ENCODE data around the gene UCHL1. TPM values are rescaled to one million over a fixed set of nuclear protein-coding genes. Genes with fewer than 3 reads are reported as not detected.
A peak's percentile ranks its signal among the peaks of the same experiment; 100 is the strongest.

Gene UCHL1
- 1,012 TPM for total RNA-seq (ENCODE audit: unreplicated experiment)
- long read RNA-seq, transcript UCHL1-209 (8 exons, 1,119 nt), result major isoform, 1,005 of 1,174 reads
- long read RNA-seq, transcript UCHL1-202 (8 exons, 1,578 nt), result minor isoform, 110 of 1,174 reads
- long read RNA-seq, partial matches to known transcripts, result 23 of 1,174 reads
- long read RNA-seq, other reads (novel, unspliced or antisense), result 35 of 1,174 reads

GRCh38 chr4:41256740-41257256, at the start of gene UCHL1:
Gene UCHL1, plus strand, starts transcription at chr4:41256928. Its CDS starts 49 bp downstream, at chr4:41256977.
- peaks cover 6% of the 10 kb centered on the region for H3K27me3 Mint-ChIP-seq (ENCODE audit: unreplicated experiment)
- peaks cover 13% of the 10 kb centered on the region for H3K9me3 Mint-ChIP-seq (ENCODE audit: unreplicated experiment)
- no peak for TF ChIP-seq CTCF (IDR thresholded peaks at IDR 0.05; ENCODE audit: partially characterized antibody, unreplicated experiment)
- peaks cover 27% of the 10 kb centered on the region for H3K4me1 Mint-ChIP-seq (ENCODE audit: low read depth, unreplicated experiment)
- H3K27ac Mint-ChIP-seq (ENCODE audit: unreplicated experiment), result peak within 1 kb of the TSS; percentile 91
- peaks cover 12% of the 10 kb centered on the region for H3K36me3 Mint-ChIP-seq (ENCODE audit: unreplicated experiment)
- peak; percentile 97 for DNase-seq
- H3K4me3 Mint-ChIP-seq (ENCODE audit: unreplicated experiment), result peak within 1 kb of the TSS; percentile 98

- H3K27ac Mint-ChIP-seq (ENCODE audit: unreplicated experiment), result no peak overlapping the region
- no peak overlapping the region for H3K4me3 Mint-ChIP-seq (ENCODE audit: unreplicated experiment)
- no peaks in the 10 kb centered on the region for H3K9me3 Mint-ChIP-seq (ENCODE audit: unreplicated experiment)
- no peak for DNase-seq
- no peak for TF ChIP-seq CTCF (IDR thresholded peaks at IDR 0.05; ENCODE audit: partially characterized antibody, unreplicated experiment)
- H3K27me3 Mint-ChIP-seq (ENCODE audit: unreplicated experiment), result no peaks in the 10 kb centered on the region
- H3K36me3 Mint-ChIP-seq (ENCODE audit: unreplicated experiment), result no peaks in the 10 kb centered on the region
- peaks cover 1% of the 10 kb centered on the region for H3K4me1 Mint-ChIP-seq (ENCODE audit: low read depth, unreplicated experiment)
Observed at GRCh38 chr4:41207291-41207831, 49.4 kb upstream of the UCHL1 start.

GRCh38 chr4:41209187-41209586, 47.5 kb upstream of the UCHL1 start:
- Mint-ChIP-seq H3K4me1 (ENCODE audit: low read depth, unreplicated experiment) (peaks cover 10% of the 10 kb centered on the region), H3K9me3 (ENCODE audit: unreplicated experiment) (no peaks in the 10 kb centered on the region), H3K4me3 (ENCODE audit: unreplicated experiment) (no peak overlapping the region), H3K36me3 (ENCODE audit: unreplicated experiment) (no peaks in the 10 kb centered on the region), H3K27me3 (ENCODE audit: unreplicated experiment) (peaks cover 5% of the 10 kb centered on the region), H3K27ac (ENCODE audit: unreplicated experiment) (no peak overlapping the region)
- no peak for TF ChIP-seq CTCF (IDR thresholded peaks at IDR 0.05; ENCODE audit: partially characterized antibody, unreplicated experiment)
- DNase-seq, result no peak

GRCh38 chr4:41209901-41210300, 46.8 kb upstream of the UCHL1 start:
- no peaks in the 10 kb centered on the region for H3K36me3 Mint-ChIP-seq (ENCODE audit: unreplicated experiment)
- H3K4me1 Mint-ChIP-seq (ENCODE audit: low read depth, unreplicated experiment), result peaks cover 10% of the 10 kb centered on the region
- no peak overlapping the region for H3K4me3 Mint-ChIP-seq (ENCODE audit: unreplicated experiment)
- H3K9me3 Mint-ChIP-seq (ENCODE audit: unreplicated experiment), result no peaks in the 10 kb centered on the region
- peaks cover 5% of the 10 kb centered on the region for H3K27me3 Mint-ChIP-seq (ENCODE audit: unreplicated experiment)
- no peak overlapping the region for H3K27ac Mint-ChIP-seq (ENCODE audit: unreplicated experiment)
- TF ChIP-seq CTCF (IDR thresholded peaks at IDR 0.05; ENCODE audit: partially characterized antibody, unreplicated experiment), result no peak
- no peak for DNase-seq

- DNase-seq, result no peak
- no peak for TF ChIP-seq CTCF (IDR thresholded peaks at IDR 0.05; ENCODE audit: partially characterized antibody, unreplicated experiment)
- H3K36me3 Mint-ChIP-seq (ENCODE audit: unreplicated experiment), result no peaks in the 10 kb centered on the region
Observed at GRCh38 chr4:41211951-41212615, 44.6 kb upstream of the UCHL1 start.

More at GRCh38 chr4:41211951-41212615, 44.6 kb upstream of the UCHL1 start:
- H3K9me3 Mint-ChIP-seq (ENCODE audit: unreplicated experiment), result peaks cover 4% of the 10 kb centered on the region
- peak overlapping the region; percentile 98 for H3K4me3 Mint-ChIP-seq (ENCODE audit: unreplicated experiment)
- H3K4me1 Mint-ChIP-seq (ENCODE audit: low read depth, unreplicated experiment), result peaks cover 19% of the 10 kb centered on the region
- peaks cover 6% of the 10 kb centered on the region for H3K27me3 Mint-ChIP-seq (ENCODE audit: unreplicated experiment)
- no peak overlapping the region for H3K27ac Mint-ChIP-seq (ENCODE audit: unreplicated experiment)

Measured in glutamatergic neuron (in vitro differentiated cells).